NB4 (cell line): ENCODE results near the gene NADSYN1.

ENCODE experiments used
- CTCF ChIP-seq: IDR thresholded peaks from one replicate; pipeline ENCODE4 v1.5.1; 2012; ENCODE audit warnings: low read depth, low read length
- MAX ChIP-seq: IDR thresholded peaks from 2 replicates; pipeline ENCODE4 v1.6.1; 2011; ENCODE audit warnings: low read depth, low read length
- POLR2A ChIP-seq: IDR thresholded peaks from 2 replicates; pipeline ENCODE4 v1.6.1; 2011; ENCODE audit warnings: mild to moderate bottlenecking; ENCODE audit not compliant: insufficient read length; ENCODE audit errors: extremely low read depth

- TF ChIP-seq CTCF (no peak), POLR2A (no peak), MAX (no peak)
Measured at GRCh38 chr11:71502026-71502425, 49.0 kb downstream of the NADSYN1 start.
